IPS DF 6.9 (cell line): ENCODE results near the gene STK32B.

Experiments
- DNase-seq: peaks from one replicate; pipeline ENCODE4 v3.0.0-alpha.2; 2013; ENCODE audit warnings: low read depth, low spot score
- H3K27ac ChIP-seq: one replicate; pipeline ENCODE4 v1.5.1; 2013; ENCODE audit warnings: low read length, control low read depth
- H3K27me3 ChIP-seq: 2 replicates; pipeline ENCODE4 v1.6.1; 2013; ENCODE audit warnings: mild to moderate bottlenecking, low read length; ENCODE audit not compliant: control insufficient read depth, insufficient read depth
- H3K36me3 ChIP-seq: 2 replicates; pipeline ENCODE4 v1.6.1; 2013; ENCODE audit warnings: low read length; ENCODE audit not compliant: control insufficient read depth, insufficient read depth
- H3K4me1 ChIP-seq: 2 replicates; pipeline ENCODE4 v1.6.1; 2013; ENCODE audit warnings: low read length; ENCODE audit not compliant: control insufficient read depth, insufficient read depth
- H3K4me3 ChIP-seq: 2 replicates; pipeline ENCODE4 v1.5.1; 2013; ENCODE audit warnings: mild to moderate bottlenecking, low read length
- H3K9me3 ChIP-seq: 2 replicates; pipeline ENCODE4 v1.6.1; 2013; ENCODE audit warnings: low read length, inconsistent platforms; ENCODE audit not compliant: control insufficient read depth, insufficient read depth
- WGBS: extraction: QIAGEN DNeasy Blood & Tissue Kit; methylation state at CpG from one replicate; pipeline ENCODE4 v1.1.7; 2013; ENCODE audit warnings: mixed read lengths, missing lambda C conversion rate; ENCODE audit not compliant: insufficient read length, insufficient coverage; 5-methylcytosine and 5-hydroxymethylcytosine counted together

STK32B gene

GRCh38 chr4:5547651-5548249 lies 496.5 kb downstream of the STK32B start:
- Histone ChIP-seq H3K27me3 (no peaks in the 10 kb centered on the region), H3K9me3 (no peaks in the 10 kb centered on the region), H3K27ac (no peak overlapping the region), H3K4me3 (no peak overlapping the region), H3K4me1 (no peaks in the 10 kb centered on the region), H3K36me3 (no peaks in the 10 kb centered on the region)
- no peak for DNase-seq
- WGBS: no CpG with 5 or more reads among the region's 12 CpGs
